HepG2 (cell line): Measurements from ENCODE around the gene RBBP8NL.

Experiments used
- ATM ChIP-seq: fragments of 450-650 bp; IDR thresholded peaks from 2 replicates; pipeline ENCODE4 v1.7.1; 2017; ENCODE audit warnings: mild to moderate bottlenecking, borderline replicate concordance
- PREB ChIP-seq: sonication (generic); formaldehyde crosslinking; IDR thresholded peaks from 2 replicates; pipeline ENCODE4 v1.4.0; 2020; ENCODE audit warnings: missing genetic modification reagents
- RAD21 ChIP-seq: fragments of 450-650 bp; formaldehyde crosslinking; IDR thresholded peaks from 2 replicates; pipeline ENCODE4 v1.5.0; 2020; ENCODE audit warnings: mild to moderate bottlenecking
- ZFP36L1 ChIP-seq: sonication (generic); formaldehyde crosslinking; IDR thresholded peaks from 2 replicates; pipeline ENCODE4 v1.8.0; 2022; ENCODE audit warnings: mild to moderate bottlenecking, missing genetic modification reagents, moderate library complexity
- ZSCAN29 ChIP-seq: sonication (generic); formaldehyde crosslinking; conservative IDR thresholded peaks from 2 replicates; pipeline ENCODE4 v1.4.0; 2020; ENCODE audit warnings: mild to moderate bottlenecking, missing genetic modification reagents
- TF ChIP-seq, protein P1 (sequence below): sonication (generic); formaldehyde crosslinking; IDR thresholded peaks from 2 replicates; pipeline ENCODE4 v1.8.1; 2022; ENCODE audit warnings: mild to moderate bottlenecking, missing genetic modification reagents
- TF ChIP-seq, protein P2 (sequence below): sonication (generic); formaldehyde crosslinking; IDR thresholded peaks from 2 replicates; pipeline ENCODE4 v1.4.0; 2020; ENCODE audit warnings: mild to moderate bottlenecking, missing genetic modification reagents

DNA sequence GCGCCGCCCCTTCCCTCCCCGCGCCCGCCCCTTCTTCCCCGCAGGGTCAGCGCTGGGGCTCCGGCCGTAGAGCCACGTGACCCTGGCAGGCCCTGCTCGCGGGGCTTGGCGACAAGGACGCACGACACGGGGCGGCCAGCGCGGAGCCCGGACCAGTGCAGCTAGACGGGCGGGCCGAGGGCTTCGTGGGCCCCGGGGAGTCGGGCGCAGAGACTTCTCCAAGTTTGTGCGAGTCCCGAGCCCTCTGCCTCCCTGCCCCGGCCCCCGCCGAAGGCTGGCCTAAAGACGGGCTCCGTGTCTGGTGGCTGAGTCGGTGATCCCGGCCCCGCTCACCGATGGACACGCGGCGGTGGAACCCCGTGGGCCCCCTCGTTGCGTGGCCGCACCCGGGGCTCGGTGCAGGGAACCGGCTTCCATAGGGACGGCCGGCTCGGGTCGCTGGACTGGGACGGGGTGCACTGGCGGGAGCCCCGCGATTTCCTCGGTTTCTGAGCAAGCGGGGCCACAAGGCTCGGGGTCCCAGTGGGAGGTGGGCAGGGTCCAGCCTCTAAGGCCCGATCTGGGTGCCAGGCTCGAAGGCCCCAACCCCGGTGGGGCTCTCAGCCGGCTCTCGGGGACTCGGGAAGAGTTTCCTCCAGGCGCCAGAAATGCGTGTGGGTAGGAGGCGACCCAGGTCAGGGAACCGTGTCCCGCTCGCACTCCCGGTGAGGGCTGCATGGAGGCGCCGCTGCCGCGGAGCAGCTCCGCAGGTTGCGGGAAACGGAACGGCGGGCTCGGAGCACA, 48.9 kb upstream of the RBBP8NL start:
- TF ChIP-seq ATM = no peak
- no peak for TF ChIP-seq ZSCAN29 (CRISPR knock-in tag)
- no peak for TF ChIP-seq ZFP36L1
- no peak for TF ChIP-seq RAD21 (CRISPR knock-in tag)
- TF ChIP-seq PREB (CRISPR knock-in tag) = no peak
- TF ChIP-seq, protein P1, sequence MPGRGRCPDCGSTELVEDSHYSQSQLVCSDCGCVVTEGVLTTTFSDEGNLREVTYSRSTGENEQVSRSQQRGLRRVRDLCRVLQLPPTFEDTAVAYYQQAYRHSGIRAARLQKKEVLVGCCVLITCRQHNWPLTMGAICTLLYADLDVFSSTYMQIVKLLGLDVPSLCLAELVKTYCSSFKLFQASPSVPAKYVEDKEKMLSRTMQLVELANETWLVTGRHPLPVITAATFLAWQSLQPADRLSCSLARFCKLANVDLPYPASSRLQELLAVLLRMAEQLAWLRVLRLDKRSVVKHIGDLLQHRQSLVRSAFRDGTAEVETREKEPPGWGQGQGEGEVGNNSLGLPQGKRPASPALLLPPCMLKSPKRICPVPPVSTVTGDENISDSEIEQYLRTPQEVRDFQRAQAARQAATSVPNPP = no peak
- TF ChIP-seq, protein P2, sequence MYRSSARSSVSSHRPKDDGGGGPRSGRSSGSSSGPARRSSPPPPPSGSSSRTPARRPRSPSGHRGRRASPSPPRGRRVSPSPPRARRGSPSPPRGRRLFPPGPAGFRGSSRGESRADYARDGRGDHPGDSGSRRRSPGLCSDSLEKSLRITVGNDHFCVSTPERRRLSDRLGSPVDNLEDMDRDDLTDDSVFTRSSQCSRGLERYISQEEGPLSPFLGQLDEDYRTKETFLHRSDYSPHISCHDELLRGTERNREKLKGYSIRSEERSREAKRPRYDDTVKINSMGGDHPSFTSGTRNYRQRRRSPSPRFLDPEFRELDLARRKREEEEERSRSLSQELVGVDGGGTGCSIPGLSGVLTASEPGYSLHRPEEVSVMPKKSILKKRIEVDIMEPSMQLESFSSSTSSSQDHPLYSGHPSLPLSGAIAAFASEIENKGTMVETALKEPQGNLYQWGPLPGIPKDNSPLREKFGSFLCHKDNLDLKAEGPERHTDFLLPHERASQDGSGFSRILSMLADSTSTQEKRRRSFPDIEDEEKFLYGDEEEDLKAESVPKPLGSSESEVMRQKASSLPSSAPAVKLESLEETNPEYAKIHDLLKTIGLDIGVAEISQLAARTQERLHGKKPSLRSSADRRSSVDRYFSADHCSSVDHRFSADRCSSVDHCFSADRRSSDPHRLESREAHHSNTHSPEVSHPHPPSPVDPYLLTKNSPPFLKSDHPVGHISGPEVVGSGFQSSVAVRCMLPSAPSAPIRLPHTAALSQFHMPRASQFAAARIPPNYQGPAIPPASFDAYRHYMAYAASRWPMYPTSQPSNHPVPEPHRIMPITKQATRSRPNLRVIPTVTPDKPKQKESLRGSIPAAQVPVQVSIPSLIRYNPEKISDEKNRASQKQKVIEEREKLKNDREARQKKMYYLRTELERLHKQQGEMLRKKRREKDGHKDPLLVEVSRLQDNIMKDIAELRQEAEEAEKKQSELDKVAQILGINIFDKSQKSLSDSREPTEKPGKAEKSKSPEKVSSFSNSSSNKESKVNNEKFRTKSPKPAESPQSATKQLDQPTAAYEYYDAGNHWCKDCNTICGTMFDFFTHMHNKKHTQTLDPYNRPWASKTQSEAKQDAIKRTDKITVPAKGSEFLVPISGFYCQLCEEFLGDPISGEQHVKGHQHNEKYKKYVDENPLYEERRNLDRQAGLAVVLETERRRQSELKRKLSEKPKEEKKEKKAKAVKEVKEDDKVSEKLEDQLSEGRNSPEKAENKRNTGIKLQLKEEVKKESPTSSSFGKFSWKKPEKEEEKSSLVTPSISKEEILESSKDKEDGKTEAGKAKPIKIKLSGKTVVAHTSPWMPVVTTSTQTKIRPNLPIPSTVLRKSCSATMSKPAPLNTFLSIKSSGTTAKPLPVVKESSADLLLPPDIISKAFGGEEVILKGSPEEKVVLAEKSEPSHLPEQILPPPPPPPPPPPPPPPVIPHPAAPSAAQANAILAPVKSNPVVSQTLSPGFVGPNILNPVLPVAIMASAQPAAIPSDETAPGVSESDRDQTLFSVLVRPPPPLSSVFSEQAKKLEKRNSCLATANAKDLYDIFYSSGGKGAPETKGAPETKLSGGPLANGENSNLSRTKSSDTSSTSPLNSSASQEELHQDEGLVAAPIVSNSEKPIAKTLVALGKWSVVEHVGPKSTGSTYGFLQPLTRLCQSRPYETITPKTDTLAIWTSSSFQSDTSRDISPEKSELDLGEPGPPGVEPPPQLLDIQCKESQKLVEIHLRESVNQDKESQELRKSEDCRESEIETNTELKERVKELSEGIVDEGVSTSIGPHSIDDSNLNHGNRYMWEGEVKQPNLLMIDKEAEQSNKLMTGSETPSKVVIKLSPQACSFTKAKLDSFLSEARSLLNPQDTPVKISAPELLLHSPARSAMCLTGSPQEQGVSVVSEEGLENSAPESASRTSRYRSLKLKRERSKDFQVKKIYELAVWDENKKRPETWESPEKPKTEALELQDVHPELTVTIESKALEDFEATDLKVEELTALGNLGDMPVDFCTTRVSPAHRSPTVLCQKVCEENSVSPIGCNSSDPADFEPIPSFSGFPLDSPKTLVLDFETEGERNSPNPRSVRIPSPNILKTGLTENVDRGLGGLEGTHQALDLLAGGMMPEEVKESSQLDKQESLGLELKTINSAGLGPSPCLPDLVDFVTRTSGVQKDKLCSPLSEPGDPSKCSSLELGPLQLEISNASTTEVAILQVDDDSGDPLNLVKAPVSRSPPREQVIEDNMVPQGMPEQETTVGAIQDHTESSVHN = no peak
